Left ventricle myocardium superior (tissue), 1 donor: ENCODE measurements around the gene ZC3H10. TPM values are rescaled to one million over a fixed set of nuclear protein-coding genes. Genes with fewer than 3 reads are reported as not detected.
"Not testable (repeated sequence)": the region's sequence is repeated elsewhere in the genome, so short reads cannot be mapped to it uniquely, and the experiment has no call there.

Experiments
- ATAC-seq: fragments of 200-7000 bp; cut with Tn5 transposase; one replicate; pipeline ENCODE4 v1.9.1; 2020; ENCODE audit warnings: mild to moderate bottlenecking, moderate library complexity
- DNase-seq: peaks from one replicate; pipeline ENCODE4 v3.0.0-alpha.2; 2020
- intact Hi-C: fragments of 100-400 bp; cut with micrococcal nuclease; formaldehyde crosslinking; loops from one replicate; pipeline ENCODE4 v1.11.0; 2022
- long read RNA-seq: library from polyadenylated mRNA; unstranded; transcript quantifications from one replicate; pipeline ENCODE4 v2.0.0, GENCODE V29; 2021
- total RNA-seq: library from RNA; stranded (reverse); fragmentation: NEBNext Ultra II Directional; extraction: Animal tissue kit (Norgen Biotek cat#: 25700); gene quantifications from one replicate; pipeline ENCODE4 v1.2.1, GENCODE V29; 2021
- donor health status: DM: no; HTN: yes; CAD: no; lungs with severe emphysema.

The ZC3H10 gene
- 5.5 TPM for total RNA-seq
- long read RNA-seq, full-length matches to known transcripts = 7 of 7 reads
- long read RNA-seq, partial matches to known transcripts = 0 of 7 reads
- long read RNA-seq, other reads (novel, unspliced or antisense) = 0 of 7 reads

- intact Hi-C loops = no loop called here
- ATAC-seq (peak; percentile 85), DNase-seq (peak; percentile 97)
Measured at GRCh38 chr12:56117778-56118687, at the start of gene ZC3H10. TSS of gene ZC3H10 (plus strand) at chr12:56118266. CDS start at chr12:56120563, 2,297 bp downstream.

GRCh38 chr12:56071648-56072047 is 46.4 kb upstream of the ZC3H10 start:
- intact Hi-C loops = no loop called here
- ATAC-seq (no peak), DNase-seq (no peak)

GRCh38 chr12:56074396-56074795 is 43.7 kb upstream of the ZC3H10 start:
- DNase-seq (no peak), ATAC-seq (no peak)
- intact Hi-C loops = no loop called here

- intact Hi-C loops, ATAC-seq, DNase-seq: not testable (repeated sequence)
Measured at GRCh38 chr12:56077966-56078365, 40.1 kb upstream of the ZC3H10 start.

- intact Hi-C loops = no loop called here
- DNase-seq = no peak
- no peak for ATAC-seq
Measured at GRCh38 chr12:56078427-56078826, 39.6 kb upstream of the ZC3H10 start.

- peak; percentile 89 for ATAC-seq
- intact Hi-C loops = no loop called here
Measured at GRCh38 chr12:56078931-56079722, 38.9 kb upstream of the ZC3H10 start.

GRCh38 chr12:56079723-56080555 is 38.1 kb upstream of the ZC3H10 start, which contains the start of gene ERBB3:
TSS of gene ERBB3 (plus strand) at chr12:56080165. CDS start at chr12:56080301, 136 bp downstream.
- intact Hi-C loops = no loop called here
- DNase-seq (peak; percentile 73), ATAC-seq (peak; percentile 85)

More at GRCh38 chr12:56078931-56079722, 38.9 kb upstream of the ZC3H10 start:
- DNase-seq = peak; percentile 90

- intact Hi-C loops = no loop called here
Measured at GRCh38 chr12:56080556-56081138, 37.4 kb upstream of the ZC3H10 start.

GRCh38 chr12:56081393-56082347 is 36.4 kb upstream of the ZC3H10 start:
- DNase-seq (no peak), ATAC-seq (no peak)
- intact Hi-C loops = no loop called here

More at GRCh38 chr12:56080556-56081138, 37.4 kb upstream of the ZC3H10 start:
- DNase-seq (no peak), ATAC-seq (no peak)

- intact Hi-C loops = no loop called here
- ATAC-seq (no peak), DNase-seq (no peak)
Measured at GRCh38 chr12:56082382-56082781, 35.7 kb upstream of the ZC3H10 start.

GRCh38 chr12:56082967-56083366 is 35.1 kb upstream of the ZC3H10 start:
- ATAC-seq (no peak), DNase-seq (no peak)
- intact Hi-C loops = no loop called here

- ATAC-seq (no peak), DNase-seq (no peak)
- intact Hi-C loops = no loop called here
Measured at GRCh38 chr12:56084958-56085543, 33.0 kb upstream of the ZC3H10 start.

GRCh38 chr12:56086096-56086495 is 32.0 kb upstream of the ZC3H10 start:
- ATAC-seq = no peak
- intact Hi-C loops = no loop called here

GRCh38 chr12:56086608-56087007 is 31.5 kb upstream of the ZC3H10 start:
- intact Hi-C loops = no loop called here
- ATAC-seq (no peak), DNase-seq (no peak)

More at GRCh38 chr12:56086096-56086495, 32.0 kb upstream of the ZC3H10 start:
- no peak for DNase-seq

GRCh38 chr12:56087220-56087619 is 30.8 kb upstream of the ZC3H10 start:
- DNase-seq (peak; percentile 89), ATAC-seq (peak; percentile 98)
- intact Hi-C loops = no loop called here

GRCh38 chr12:56097738-56098137 is 20.3 kb upstream of the ZC3H10 start:
- intact Hi-C loops = no loop called here
- DNase-seq = no peak
- ATAC-seq = no peak

GRCh38 chr12:56098592-56098991 is 19.5 kb upstream of the ZC3H10 start:
- no peak for DNase-seq
- no peak for ATAC-seq
- intact Hi-C loops = no loop called here
